ENCODE results near the gene CA4.

DNA sequence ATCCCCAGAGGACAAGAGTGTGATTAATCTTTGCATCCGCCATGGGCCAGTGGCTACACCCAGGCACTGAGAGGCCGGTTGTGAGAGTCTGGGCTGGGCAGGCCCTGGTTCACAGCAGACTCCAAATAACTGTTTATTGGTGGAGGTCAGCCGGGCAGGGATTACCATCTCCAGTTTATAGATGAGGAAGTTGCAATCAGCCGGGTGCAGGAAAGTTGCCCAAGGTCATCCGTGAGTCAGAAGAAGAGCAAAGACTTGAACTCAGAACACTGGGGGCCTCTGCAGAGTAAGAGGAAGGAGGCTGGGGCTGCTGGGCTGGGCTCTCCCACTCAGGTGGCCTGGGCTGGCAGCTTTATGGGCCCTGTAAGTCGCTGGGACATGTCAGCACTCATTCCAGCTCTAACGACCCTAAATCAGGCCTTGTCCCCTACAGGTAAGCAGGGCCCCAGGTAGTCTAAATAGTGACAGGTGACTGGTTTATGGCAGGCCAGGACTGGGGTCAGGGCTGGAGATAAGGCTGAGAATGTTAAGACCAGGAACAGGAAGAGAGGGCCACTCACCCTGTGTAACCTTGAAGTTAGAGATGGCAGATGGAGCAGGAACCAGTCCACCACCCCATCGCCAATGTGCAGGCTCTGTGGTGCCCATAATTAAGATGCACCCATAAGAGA lies 2.1 kb upstream of the CA4 start:
- TF ChIP-seq, protein P1, sequence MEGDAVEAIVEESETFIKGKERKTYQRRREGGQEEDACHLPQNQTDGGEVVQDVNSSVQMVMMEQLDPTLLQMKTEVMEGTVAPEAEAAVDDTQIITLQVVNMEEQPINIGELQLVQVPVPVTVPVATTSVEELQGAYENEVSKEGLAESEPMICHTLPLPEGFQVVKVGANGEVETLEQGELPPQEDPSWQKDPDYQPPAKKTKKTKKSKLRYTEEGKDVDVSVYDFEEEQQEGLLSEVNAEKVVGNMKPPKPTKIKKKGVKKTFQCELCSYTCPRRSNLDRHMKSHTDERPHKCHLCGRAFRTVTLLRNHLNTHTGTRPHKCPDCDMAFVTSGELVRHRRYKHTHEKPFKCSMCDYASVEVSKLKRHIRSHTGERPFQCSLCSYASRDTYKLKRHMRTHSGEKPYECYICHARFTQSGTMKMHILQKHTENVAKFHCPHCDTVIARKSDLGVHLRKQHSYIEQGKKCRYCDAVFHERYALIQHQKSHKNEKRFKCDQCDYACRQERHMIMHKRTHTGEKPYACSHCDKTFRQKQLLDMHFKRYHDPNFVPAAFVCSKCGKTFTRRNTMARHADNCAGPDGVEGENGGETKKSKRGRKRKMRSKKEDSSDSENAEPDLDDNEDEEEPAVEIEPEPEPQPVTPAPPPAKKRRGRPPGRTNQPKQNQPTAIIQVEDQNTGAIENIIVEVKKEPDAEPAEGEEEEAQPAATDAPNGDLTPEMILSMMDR (IDR thresholded peaks at IDR 0.05): no peak
- no peak for TF ChIP-seq POLR2A (IDR thresholded peaks at IDR 0.05)
